GM21737 (cell line): ENCODE measurements around the gene DHDDS.

Source experiments
- ATAC-seq: cut with Tn5 transposase; IDR thresholded peaks from one replicate; pipeline ENCODE4 v1.9.1; 2021; ENCODE audit warnings: mild to moderate bottlenecking, moderate library complexity; ENCODE audit not compliant: unreplicated experiment

Gene DHDDS

GRCh38 chr1:26417111-26417759 is 14.9 kb upstream of the DHDDS start:
- ATAC-seq, result no peak

GRCh38 chr1:26418865-26419349 is 13.2 kb upstream of the DHDDS start:
- no peak for ATAC-seq

GRCh38 chr1:26419494-26419893 is 12.6 kb upstream of the DHDDS start:
- ATAC-seq, result no peak

- ATAC-seq, result no peak
Measured at GRCh38 chr1:26429721-26430120, 2.4 kb upstream of the DHDDS start.

- no peak for ATAC-seq
Measured at GRCh38 chr1:26432793-26433192, 672 bp downstream of the DHDDS start.

GRCh38 chr1:26434161-26434752 is 2.1 kb downstream of the DHDDS start:
- ATAC-seq, result no peak

GRCh38 chr1:26438041-26438440 is 5.9 kb downstream of the DHDDS start:
- no peak for ATAC-seq

- ATAC-seq, result no peak
Measured at GRCh38 chr1:26440259-26440658, 8.1 kb downstream of the DHDDS start.

GRCh38 chr1:26449868-26450267 is 17.7 kb downstream of the DHDDS start:
- no peak for ATAC-seq

- no peak for ATAC-seq
Measured at GRCh38 chr1:26450908-26451307, 18.8 kb downstream of the DHDDS start.

GRCh38 chr1:26452459-26453183 is 20.5 kb downstream of the DHDDS start:
- ATAC-seq, result no peak

GRCh38 chr1:26459148-26459547 is 27.0 kb downstream of the DHDDS start:
- ATAC-seq, result no peak

GRCh38 chr1:26459573-26460031 is 27.5 kb downstream of the DHDDS start:
- no peak for ATAC-seq

- no peak for ATAC-seq
Measured at GRCh38 chr1:26468911-26469310, 36.8 kb downstream of the DHDDS start.

- no peak for ATAC-seq
Measured at GRCh38 chr1:26469558-26469957, 37.4 kb downstream of the DHDDS start.

GRCh38 chr1:26470878-26471497 is 38.9 kb downstream of the DHDDS start:
- no peak for ATAC-seq

- ATAC-seq, result peak; percentile 14
Measured at GRCh38 chr1:26471498-26472319, 39.6 kb downstream of the DHDDS start.

GRCh38 chr1:26472320-26472900 is 40.3 kb downstream of the DHDDS start, which contains the start of gene HMGN2:
HMGN2 (plus strand) TSS chr1:26472440; CDS start chr1:26472613, 173 bp downstream.
- peak; percentile 55 for ATAC-seq

GRCh38 chr1:26472901-26473845 is 41.1 kb downstream of the DHDDS start:
- ATAC-seq, result peak; percentile 69
